GM12892 (cell line): ENCODE measurements around the gene NCAPD3.

Source experiments
- POLR2A ChIP-seq: IDR thresholded peaks from 2 replicates; pipeline ENCODE4 v1.6.1; 2011; ENCODE audit warnings: low read depth, low read length, control low read depth
- POLR2AphosphoS5 ChIP-seq: IDR thresholded peaks from 2 replicates; pipeline ENCODE4 v1.6.1; 2011; ENCODE audit warnings: low read depth, low read length, control low read depth
- TAF1 ChIP-seq: IDR thresholded peaks from 2 replicates; pipeline ENCODE4 v1.6.1; 2011; ENCODE audit warnings: low read depth, mild to moderate bottlenecking, control low read depth, low read length, borderline replicate concordance

GRCh38 chr11:134253188-134253993 is 29.6 kb upstream of the NCAPD3 start, which contains the start of the genes ACAD8 and THYN1:
- TF ChIP-seq POLR2AphosphoS5: peak; percentile 70; the same call in 1 of the 2 replicates
- peak; percentile 79; the same call in 1 of the 2 replicates for TF ChIP-seq POLR2A
- peak; percentile 43 for TF ChIP-seq TAF1
